Fibroblast of upper back skin (primary cell): Measurements from ENCODE around the gene SELENOI.
"Not testable (repeated sequence)": the region's sequence is repeated elsewhere in the genome, so short reads cannot be mapped to it uniquely, and the experiment has no call there.

Source experiments
- DNase-seq: peaks from one replicate; pipeline ENCODE4 v3.0.0-alpha.2; 2013

SELENOI gene

DNA sequence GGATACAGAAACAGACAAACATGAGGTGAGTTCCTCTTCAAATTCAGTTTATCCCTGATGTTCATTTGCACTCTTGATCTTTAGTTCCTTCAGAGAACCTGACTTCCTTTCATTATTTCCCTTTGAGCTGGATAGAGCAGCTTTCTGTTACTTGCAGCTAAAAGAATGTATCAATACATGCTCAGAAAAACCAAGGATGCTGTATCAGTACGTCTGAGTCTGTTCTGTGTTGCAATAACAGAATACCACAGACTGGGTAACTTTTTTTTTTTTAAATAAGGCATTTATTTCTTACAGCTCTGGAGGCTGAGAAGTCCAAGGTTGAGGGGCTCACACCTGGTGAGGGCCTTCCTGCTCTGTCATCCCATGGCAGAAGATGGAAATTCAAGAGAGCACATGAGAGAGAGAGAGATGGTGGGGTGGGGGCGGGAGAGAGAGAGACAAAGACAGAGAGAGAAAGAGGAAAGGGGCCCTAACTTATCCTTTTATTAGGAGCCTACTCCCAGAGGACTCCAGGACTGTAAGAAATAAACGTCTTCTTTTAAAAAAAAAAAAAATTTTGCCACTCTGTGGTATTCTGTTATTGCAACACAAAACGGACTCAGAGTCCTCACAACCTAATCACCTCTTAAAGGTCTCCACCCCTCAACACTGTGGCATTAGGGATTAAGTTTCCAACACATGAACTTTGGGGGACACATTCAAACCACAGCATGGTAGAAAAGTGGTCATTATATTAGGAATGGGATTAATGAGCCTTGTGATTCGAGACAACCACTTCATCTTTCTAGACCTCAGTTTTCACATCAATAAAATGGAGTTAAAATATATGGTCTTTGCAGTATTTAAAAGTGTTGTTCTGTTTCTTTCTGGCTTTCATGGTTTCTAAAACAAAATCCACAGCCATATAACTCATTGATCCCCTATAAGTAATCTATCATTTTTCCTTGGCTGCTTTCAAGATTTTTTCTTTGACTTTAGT lies 18.4 kb upstream of the SELENOI start:
- DNase-seq, result peak; percentile 30

DNA sequence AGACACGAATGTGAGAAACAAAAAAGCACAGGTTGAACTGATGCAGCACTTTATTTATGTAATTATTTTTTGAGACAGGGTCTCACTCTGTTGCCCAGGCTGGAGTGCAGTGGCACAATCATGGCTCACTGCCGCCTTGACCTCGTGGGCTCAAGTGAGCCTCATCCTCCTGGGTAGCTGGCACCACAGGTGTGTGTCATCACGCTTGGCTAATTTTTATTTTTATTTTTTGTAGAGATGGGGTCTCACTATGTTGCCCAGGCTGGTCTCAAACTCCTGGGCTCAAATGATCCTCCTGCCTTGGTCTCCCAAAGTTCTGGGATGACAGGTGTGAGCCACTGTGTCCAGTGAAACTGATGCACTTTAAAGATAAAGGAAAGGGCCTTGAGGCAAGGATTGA lies 16.9 kb upstream of the SELENOI start:
- not testable (repeated sequence) for DNase-seq

DNA sequence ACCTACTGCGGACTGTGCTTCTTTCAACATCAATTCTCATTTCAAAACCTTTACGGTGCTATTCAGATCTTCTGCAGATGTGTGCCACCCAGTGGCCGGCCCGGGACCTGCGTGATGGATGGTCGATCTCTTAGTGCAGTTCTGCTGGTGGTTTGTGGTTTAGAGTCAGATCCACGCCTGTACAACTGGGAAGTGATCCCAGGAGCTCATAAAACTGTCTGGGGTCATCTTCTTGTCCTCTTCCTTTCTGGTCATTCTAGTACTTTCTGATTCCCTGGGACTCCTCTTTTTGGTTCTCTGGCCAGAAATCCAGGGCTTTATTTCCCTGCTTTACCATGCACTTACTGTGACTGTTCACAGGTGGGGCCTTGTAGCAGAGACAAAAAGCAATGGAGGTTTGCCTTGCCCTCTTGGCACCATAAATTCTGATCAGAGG lies 15.8 kb upstream of the SELENOI start:
- peak; percentile 81 for DNase-seq

DNA sequence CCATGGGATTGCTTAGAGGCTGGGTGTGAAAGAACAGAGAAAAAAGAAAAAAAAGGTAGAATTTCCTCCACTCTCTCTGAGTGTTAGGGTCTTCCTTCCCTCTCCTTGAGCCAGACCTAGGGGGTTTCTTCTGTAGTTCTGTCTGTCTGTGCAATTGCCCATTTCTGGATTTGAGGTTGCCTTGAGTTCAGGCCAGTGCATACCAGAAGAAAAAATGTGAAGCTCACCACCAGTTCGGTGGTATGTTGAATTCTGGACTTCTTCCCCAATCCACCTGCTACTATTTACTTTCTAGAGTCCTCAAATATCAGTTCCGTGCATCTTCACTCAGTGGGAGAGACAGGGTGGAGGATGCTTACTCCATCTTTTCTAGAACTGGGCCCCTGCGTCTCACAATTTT lies 15.3 kb upstream of the SELENOI start:
- peak; percentile 67 for DNase-seq

DNA sequence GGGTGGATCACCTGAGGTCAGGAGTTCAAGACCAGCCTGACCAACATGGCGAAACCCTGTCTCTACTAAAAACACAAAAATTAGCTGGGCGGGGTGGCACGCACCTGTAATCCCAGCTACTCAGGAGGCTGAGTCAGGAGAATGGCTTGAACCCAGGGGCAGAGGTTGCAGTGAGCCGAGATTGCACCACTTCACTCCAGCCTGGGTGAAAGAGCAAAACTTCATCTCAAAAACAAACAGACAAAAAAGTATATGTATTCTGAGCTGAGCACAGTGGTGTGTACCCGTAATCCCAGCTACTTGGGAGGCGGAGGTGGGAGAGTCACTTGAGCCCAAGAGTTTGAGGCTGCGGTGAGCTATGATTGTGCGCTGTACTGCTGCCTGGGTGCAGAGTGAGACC lies 14.6 kb upstream of the SELENOI start:
- DNase-seq, result not testable (repeated sequence)

DNA sequence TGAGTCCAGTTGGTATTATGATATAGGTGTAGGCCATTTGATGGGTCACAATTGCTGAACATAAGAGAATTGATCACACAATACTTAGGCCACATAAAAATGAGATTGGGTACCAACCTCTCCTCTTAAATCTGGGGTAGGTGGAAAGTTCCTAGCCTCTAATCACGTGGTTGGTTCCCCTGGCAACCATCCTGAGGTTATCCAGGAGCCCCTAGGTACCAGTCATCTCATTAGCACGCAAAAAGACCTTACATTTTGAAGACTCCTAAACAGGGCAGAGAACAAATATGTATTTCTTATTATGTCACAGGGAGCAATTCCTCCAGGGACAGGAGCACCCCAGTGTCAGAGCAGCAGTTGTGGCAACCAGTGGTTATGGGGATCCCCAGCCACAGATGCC lies 12.7 kb upstream of the SELENOI start:
- DNase-seq, result no peak

DNA sequence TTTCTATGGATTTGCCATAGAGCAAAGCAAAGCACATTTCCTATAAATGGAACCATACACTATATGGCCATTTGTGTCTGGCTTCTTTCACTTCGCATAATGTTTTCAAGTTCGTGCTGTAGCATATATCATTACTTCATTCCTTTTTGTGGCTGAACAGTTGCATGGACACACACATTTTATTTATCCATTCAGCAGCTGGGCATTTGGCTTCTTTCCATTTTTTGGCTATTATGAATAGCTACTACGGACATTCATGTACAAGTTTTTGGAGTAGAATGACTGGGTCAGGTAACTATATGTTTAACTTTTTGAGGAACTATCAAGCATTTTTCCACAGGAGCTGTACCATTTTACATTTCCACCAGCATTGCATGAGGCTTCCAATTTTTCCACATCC lies 10.7 kb upstream of the SELENOI start:
- no peak for DNase-seq

DNA sequence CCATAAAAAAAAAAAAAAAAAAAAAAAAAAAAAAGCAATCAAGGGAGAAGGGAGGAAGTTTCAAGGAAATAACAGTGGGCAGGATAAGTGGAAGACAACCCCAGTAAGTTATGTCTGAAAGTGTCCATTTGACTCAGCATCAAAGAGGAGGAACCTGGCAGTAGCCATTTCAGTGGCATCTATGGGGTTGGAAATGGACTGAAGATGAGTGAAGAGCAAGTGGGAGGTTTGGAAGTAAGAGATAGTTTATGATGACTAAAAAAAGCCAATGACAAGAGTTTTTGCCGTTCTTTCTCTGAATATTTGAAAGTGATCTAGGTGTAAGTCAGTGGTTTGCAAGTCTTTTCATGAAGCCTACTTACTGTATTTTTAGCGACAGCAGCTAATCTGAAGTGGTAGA lies 9.2 kb upstream of the SELENOI start:
- no peak for DNase-seq

DNA sequence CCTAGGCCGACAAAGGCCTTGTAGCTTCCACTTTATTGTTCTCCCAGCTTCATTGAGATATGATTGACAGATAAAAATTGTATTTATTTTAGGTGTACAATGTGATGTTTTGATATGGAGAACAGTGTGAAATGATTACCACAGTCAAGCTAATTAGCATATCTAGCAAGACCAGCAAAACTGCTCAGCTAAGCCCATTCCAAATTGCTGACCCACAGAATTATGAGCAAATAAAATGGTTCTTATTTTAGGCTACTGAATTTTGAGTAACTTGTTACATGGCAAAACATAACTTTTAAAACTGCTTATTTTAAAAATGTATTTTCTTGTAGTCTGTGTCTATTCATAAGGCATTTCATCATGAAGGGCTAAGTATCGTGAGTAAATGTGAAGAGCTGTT lies 8.6 kb upstream of the SELENOI start:
- DNase-seq, result no peak

DNA sequence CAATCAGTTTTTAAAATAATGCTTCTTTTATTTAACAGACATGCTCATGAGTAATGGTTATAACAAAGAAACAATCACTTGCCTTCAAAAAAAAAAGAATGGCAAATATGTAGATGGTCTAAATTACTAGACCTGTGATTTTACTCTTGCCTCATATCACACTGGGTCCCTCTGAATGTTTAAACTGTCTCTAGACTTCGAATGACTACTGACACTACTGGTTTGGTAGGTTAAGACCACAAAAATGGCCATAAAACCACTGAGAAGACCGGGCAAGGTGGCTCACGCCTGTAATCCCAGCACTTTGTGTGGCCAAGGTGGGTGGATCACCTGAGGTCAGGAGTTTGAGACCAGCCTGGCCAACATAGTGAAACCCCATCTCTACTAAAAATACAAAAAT lies 5.1 kb upstream of the SELENOI start:
- DNase-seq, result no peak

DNA sequence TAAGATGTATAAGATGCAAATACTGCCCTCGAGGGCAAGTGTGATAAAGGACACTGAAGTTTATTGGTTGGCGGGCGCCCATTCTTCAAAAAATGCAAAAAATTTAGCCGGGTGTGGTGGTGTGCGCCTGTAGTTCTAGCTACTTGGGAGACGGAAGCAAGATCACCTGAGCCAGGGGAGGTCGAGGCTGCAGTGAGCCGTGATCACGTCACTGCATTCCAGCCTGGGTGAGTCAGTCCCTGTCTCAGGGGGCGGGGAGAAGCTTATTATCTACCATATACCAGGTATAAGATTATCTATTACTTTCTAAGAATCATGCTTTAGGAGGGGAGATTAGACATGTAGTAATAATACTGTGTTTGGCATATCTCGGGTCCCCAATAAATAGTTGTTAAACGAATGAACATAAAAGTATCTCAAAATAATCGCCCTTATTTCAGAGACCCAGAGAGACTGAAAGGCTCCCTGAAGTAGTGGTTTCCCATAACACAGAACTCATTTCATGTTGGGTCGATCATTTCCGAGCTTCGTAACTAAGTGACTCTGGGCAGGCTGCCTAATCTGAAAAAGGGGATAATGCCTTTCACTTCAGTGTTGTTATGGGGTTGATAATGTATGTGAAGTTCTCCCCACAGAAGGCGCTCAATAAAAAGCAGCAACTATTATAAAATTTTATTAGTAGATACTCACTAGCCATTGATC lies 1.2 kb upstream of the SELENOI start:
- DNase-seq, result peak; percentile 31

DNA sequence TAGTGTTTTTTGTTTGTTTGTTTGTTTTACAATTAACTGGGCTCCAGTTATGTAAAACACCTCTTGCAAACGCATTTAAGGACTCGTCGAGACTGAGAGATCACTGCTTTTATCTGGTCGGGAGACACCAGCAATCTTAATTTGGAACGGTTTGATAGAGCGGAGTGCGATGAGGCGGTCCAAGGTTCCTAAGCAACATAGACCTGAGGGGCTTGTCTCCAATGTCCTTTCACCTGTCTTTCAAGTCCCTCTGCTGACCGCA lies 729 bp upstream of the SELENOI start:
- no peak for DNase-seq

DNA sequence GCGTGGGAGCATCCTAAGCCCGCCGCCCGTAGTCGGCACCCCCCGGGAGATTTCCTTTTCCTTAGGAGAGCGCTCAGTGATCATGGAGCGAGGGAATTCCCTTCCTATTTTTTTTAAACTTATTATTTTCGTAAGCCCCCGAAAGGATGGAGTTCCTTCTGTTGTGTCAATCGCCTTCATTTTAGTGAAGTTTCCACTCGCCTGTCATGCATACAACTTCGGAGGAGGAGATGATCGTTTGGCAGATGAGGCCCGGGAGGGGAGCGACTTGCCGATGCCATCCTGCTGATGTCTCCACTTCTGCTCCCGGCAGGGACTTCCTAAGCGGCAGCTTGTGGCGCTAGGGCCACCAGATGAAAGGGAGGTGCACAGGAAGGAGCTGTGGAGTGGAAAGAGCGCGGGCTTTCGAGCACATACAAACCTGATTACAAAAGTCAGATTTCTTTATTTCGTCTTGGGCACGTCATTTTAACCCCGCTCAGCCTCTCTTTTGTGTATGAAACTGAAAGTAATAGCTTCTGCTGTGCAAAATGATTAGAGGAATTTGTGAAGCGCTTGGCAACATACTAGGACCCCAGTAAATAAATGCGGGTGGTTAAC lies 611 bp downstream of the SELENOI start, which contains the start of gene ADGRF3:
TSS of gene ADGRF3 (minus strand) at position 336 of the 600 bp plus-strand sequence. CDS start 555 bp downstream, outside the sequence.
- DNase-seq, result peak; percentile 21

DNA sequence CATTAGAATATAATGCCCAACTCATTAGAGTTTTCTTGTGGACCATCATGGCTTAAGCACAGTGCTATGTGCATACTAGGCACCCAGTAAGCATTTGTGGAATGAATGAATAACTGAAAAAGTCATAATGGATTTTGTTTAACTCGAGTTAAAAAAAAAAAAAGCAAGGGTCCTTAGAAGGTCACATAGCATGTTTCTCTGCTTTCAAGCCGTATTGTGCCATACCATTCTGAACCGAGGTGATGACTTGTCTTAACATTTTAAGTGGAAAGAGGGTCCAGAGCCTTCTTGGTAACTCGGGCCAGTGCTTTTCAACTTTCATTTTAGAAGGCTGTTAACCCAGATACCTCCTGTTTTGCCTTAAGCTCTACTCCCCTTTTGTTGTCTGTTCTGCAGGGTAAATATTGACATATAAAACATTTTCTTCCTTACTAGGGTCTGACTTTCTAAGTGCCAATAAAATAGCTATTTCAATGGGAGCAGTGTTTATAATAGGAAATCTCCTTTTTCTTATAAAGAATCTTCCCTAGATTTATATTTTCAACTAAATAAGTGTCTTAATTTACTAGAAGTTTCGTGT lies 1.4 kb downstream of the SELENOI start:
- no peak for DNase-seq

DNA sequence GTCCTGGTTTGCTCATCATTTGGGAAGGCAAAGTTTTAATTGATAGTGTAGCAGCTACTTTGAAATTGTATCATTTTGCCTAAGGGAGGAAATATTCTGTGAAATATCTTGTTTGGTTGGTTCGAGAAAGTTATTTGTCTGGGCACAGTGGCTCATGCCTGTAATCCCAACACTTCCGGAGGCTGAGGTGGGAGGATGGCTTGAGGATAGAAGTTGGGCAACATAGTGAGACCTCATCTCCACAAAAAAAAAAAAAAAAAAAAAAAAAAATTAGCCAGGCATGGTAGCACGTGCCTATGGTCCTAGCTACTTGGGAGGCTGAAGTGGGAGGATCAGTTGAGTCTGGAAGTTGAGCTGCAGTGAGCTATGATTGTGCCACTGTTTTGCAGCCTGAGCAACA lies 3.7 kb downstream of the SELENOI start:
- no peak for DNase-seq

DNA sequence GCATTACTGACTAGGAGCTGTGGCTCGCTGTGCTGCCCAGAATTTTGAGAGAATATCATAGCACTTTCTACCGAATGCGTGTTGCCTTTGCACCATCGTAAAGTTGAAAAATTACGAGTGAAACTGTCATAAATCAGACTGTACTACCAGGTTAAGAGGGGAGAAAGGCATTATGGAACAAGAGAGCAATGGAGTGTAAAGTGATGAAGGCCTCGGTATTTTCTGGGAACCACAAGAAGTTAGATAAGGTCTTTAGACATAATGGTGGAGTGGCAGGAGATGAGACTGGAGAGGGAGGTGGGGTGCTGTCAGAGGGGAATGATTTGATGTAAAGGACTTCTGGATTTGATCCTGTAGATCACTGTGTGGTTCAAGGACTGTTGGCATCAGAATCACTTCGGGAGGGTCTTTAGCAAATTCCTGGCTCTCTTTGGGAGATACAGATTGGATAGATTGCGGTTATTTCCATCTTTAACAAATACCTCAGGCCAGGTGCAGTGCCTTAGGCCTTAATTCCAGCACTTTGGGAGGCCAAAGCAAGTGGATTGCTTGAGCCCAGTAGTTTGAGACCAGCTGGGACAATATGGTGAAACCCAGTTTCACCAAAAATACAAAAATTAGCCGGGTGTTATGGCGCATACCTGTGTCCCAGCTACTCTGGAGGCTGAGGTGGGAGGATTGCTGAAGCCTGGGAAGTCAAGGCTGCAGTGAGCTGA lies 5.6 kb downstream of the SELENOI start:
- DNase-seq, result no peak

DNA sequence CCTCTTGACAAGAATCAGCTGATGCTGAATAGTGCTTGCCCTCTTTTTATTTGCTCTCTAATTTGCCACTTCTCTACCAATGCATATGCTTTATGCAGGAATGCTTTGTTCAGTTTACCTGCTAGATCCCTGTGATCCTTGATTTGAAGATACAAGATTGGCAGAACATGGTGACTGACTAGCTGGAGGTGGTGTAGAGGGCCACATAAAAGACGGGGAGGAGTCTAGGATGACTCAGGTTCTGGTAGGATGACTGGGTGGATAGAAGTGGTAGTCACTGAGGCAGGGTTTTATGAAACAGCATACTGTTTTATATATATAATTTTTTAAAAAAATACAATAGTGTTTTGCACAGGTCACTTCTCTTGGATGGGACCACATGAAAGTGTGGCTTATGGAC lies 6.9 kb downstream of the SELENOI start:
- DNase-seq, result no peak

DNA sequence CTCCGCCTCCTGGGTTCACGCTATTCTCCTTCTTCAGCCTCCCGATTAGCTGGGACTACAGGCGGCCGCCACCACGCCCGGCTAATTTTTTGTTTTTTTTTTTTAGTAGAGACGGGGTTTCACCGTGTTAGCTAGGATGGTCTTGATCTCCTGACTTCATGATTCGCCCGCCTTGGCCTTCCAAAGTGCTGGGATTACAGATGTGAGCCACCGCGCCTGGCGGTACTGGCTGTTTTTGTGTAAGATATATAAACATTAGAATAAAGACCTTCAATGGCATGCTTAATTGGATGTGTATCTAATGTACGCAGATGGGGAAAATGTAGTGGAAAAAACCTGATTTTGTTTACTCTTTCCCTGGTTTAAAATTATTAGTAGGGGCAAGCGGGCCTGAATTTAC lies 8.5 kb downstream of the SELENOI start:
- DNase-seq, result not testable (repeated sequence)

DNA sequence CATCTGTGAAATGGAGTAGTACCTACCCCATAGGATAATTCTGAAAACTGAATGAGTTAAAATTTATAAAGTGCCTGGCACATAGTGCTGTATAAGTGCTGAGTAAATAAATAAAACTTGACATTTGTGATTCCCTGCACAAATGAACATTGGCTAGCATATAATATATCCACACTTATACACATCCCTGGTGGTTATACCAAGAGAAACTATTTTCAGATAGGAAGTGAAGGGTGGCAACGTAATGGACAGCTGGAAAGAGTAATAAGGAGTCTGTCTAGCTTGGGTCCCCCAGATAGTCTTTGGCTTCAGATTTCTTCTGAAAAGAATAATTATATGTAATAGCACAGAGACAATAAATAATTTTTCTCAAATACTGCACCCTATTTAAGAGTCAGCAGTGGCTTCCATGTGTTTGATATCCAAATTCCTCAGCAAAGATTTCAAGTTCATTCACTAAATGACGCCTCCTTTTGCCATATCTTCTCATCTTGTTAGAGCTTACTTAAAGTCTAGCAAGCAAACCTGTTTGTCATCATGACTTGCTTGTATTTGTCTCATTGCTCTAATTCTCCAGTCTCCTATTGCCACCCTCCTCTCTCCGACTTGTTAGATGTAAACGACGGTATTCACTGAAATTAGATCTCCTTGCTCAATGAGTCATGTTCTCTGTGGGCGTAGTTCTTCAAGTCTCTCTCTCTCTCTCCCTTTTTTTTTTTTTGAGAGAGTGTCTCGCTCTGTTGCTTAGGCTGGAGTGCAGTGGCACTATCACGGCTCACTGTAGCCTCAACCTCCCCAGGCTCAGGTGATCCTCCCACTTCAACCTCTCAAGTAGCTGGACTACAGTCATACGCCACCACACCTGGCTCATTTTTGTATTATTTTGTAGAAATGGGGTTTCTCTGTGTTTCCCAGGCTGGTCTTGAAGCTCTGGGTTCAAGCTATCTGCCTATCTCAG lies 9.4 kb downstream of the SELENOI start:
- peak; percentile 73 for DNase-seq

DNA sequence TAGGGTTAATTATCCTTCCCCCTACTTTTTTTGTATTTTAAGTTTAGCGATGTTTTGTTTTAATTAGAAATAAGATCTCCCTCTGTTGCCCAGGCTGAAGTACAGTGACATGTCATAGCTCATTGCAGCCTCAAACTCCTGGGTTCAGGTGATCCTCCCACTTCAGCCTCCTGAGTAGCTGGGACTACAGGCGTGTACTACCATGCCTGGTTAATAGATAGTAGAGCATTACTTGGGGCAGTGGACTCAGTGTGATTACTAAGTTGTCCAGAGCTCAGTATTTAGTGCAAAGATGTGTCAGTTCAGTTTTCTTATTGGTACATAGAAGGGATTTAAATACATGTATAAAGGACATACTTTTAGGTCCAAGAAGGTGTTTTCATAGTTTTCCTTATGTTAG lies 10.2 kb downstream of the SELENOI start:
- no peak for DNase-seq

DNA sequence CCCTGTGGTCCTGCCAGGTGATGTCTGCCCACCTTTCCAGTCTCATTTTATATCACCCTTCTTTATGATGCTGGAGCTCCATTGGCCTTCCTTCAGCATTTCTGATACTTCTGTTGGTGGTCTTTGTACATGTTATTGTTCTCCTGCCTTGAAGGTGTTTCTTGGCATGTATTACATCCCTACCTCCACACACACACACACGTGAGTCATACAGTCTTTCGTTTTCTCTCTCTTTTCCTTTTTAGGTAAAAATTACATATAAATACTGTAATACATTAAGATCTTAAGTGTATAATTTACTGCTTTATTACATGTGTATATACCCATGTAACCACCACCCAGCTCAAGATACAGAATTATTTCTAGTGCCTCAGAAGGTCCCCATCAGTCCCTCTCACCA lies 10.8 kb downstream of the SELENOI start:
- no peak for DNase-seq
